Right lobe of liver (tissue), 4 donors: ENCODE results near the gene OMA1.

Source experiments
- CTCF ChIP-seq, 4 donors: fragments of 200-600 bp in 3 of 4; fragments of 450-650 bp in 1 of 4; IDR thresholded peaks; one replicate each; pipeline versions ENCODE4 v1.5.1 to v1.8.0; 2016 to 2022; ENCODE audit warnings: antibody characterized with exemption in 4 of 4, mild to moderate bottlenecking in 2 of 4
- POLR2A ChIP-seq: fragments of 450-650 bp; IDR thresholded peaks from one replicate; pipeline ENCODE4 v1.6.1; 2017; ENCODE audit warnings: antibody characterized with exemption, mild to moderate bottlenecking
- donor health status: DM: no; HTN: no; CAD: no.
- donor health status: DM: no; HTN: no; CAD: no.
- donor health status: DM: no; HTN: yes; CAD: no.

- no peak for TF ChIP-seq CTCF (IDR thresholded peaks at IDR 0.05)
- no peak for TF ChIP-seq POLR2A
Measured at GRCh38 chr1:58513956-58514355, 32.6 kb downstream of the OMA1 start.
